Measurements from ENCODE around the gene SLA2.

Gene SLA2

DNA sequence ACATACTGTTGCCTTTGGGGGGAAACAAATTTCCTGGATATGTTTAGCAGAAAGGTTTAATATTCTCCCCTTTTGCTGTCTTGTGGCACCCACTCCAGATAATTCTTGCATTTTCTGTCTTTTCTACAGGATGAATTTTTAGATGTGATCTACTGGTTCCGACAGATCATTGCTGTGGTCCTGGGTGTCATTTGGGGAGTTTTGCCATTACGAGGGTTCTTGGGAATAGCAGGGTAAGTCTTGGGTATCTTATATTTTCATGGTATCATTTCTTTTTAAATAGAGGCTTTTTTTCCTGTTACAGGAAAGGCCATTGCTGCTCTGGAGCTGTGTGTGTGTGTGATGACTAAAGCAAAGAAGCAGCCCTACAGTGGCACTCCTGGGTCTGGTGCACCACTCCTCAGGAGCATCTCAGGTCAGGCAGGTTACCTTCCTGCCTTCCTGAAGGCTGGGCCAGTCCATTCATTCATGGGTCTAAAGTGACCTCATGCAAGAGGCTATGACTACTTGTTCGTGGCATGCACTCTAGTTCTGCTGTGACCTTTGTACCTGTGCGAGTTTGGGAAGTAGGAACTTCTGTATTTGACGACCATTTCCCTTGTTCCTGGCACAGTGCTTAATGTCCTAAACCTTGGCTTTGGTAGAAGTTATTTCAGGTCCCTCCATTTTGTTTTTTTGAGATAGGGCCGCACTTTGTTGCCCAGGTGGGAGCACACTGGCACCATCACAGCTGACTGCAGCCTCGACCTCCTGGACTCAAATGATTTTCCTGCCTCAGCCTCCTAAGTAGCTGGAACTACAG lies 38.2 kb downstream of the SLA2 start:
- FAIRE-seq, result no peak

DNA sequence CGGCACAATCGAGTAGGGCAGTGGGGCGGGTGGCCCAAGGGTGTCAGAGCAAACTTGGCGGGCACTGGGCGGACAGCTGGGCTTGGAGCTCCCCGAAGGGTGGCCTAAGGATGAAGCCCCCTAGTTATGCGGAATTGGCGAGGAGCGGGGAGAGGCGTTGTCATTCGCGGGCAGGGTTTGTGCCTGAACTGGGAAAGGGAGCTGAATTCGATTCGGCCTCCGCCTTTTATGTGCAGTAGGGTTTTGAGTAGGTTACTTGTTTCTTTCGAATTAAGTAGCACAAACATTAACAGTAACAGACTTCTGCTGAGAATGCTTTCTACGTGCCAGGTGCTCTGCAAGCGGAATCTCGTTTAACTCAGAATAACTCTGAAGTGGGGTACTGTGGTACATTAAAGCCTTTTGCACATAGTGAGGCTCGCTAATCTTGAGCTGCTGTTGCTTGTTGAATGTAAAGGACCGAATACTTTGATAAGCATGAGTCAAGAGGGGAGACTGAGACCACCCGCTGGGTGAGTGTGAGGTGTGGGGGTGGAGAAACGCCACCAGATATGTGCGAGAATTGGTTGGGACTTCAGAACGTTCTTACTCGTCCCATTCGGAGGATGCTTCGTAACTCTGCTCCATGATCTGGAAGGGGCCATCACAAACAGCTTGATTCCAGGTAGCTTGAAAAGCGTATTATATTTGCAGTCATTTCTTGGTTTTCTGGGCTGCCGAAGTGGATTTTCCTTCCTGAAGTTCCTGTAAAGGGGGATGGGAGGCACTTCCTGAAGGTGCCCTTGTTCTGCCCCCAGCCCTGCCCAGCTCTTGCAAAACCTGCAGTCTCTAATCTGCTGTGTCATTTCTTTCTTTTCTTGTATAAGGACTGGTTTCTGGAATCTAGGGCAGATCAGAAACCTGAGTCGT lies 39.6 kb downstream of the SLA2 start:
- no peak for FAIRE-seq

DNA sequence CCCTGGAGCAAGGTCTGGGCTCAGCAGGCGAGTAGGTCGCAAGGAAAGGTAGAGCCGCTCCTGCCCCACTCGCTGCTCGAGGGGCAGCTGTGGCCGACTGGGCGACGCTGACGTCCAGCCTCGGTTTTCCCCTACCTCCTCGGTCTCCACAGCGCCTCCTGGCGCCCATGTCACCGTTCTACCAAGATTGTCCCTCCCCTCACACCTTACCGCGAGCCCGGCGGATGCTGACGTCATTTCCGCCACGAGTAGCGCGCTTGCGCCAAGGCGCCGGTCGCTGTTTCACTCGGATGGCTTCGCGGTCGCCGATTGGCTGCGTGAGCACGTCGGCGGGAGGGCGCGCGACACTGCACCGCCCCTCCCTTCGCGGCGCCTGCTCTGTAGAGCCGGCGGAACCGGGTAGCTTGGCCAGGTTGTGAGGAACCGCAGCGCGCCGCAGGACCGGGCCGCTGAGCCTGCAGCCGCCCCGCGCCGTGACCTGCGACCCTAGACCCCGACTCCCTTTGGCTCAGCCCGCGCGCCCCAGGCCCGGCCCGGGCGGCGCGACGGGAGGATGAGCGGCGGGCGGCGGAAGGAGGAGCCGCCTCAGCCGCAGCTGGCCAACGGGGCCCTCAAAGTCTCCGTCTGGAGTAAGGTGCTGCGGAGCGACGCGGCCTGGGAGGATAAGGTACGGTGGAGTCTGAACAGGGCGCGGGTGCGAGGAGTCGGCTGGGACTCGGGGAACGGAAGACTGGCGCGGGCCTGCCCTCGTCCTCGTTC lies 40.4 kb downstream of the SLA2 start, which contains the start of gene RAB5IF:
Gene RAB5IF, plus strand, starts transcription at position 381 of the 759 bp plus-strand sequence. Its CDS starts 173 bp downstream, at position 554.
- FAIRE-seq, result peak; percentile 89

DNA sequence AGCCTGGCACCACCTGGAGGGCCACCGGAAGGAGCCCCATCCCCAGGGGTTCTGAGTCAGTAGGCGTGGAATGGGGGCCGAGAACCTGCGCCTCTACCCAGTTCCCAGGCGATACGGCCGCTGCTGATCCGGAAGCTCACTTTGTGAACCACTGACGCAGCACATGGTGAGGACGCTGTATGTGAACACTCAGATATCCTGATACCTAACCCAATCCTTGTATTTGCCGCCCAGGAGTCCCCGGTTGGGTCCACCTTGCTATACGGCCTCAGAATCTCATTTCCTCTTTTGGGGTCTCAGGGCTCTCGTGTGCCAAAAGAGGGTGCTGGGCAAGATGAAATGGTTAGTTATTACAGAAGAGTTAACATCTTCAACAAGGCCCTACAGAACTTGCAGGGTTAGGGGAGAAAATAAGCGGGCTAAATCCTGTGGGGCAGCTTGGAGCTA lies 41.0 kb downstream of the SLA2 start:
- no peak for FAIRE-seq

DNA sequence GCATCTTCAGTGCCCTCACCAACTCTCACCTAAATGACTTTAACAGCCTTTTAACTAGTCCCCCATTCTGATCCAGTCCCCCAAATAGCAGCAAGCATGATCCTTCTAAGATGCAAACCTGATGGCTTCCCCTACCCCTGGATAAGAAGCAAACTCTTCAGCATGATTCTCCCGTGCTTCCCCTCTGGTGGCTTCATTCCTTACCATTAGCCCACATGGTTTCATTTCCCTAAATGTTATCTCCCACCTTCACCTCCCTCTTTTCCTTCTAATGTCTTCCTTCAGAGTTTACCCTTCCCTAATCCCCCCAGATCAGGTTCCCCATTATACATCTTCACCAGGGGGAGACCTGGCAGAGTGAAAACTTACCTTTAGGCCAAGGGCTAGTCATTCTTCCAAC lies 44.5 kb downstream of the SLA2 start:
- FAIRE-seq, result no peak

DNA sequence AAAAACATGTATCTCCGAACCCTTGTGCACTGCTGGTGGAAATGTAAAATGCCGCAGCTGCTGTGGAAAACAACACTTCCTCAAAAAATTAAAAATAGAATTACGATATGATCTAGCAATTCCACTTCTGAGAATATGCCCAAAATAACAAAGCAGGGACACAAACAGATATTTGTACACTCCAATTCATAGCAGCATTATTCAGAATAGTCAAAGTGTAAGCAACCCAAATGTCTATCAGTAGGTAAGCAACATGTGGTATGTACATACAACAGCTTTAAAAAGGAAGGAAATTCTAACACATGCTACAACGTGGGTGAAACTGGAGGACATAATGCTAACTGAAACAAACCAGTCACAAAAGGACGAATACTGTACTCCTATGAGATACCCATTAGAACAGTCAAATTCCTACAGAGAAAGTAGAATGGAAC lies 46.1 kb downstream of the SLA2 start:
- FAIRE-seq, result no peak

DNA sequence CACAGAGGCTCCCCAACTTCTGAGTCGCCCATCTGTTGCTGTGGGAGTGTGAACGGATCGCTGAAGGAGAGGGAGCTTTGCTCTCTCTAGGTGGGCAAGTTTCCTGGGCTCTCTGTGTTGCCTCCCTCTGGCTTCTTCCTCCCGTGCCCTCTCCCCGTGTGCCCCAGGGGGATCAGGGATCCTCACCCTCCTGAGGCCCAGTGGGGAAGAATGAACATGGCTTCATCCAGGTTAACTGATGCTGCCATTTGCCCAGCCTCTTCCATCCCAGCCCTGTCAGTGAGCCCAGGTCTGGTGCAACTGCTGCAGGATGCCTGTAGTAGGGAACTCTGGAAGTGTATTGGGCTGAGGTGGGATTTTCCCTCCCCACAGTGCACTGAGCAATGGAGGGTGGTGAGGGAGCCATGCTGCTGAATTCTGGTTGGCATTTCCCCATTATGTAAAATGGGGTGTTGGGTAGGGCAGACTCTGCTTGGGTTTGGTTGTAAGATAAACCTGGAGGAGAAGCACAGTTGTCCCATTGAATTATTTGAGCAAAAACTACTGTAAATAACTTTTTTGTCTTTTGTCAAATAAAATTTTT lies 52.6 kb downstream of the SLA2 start:
- FAIRE-seq, result no peak

DNA sequence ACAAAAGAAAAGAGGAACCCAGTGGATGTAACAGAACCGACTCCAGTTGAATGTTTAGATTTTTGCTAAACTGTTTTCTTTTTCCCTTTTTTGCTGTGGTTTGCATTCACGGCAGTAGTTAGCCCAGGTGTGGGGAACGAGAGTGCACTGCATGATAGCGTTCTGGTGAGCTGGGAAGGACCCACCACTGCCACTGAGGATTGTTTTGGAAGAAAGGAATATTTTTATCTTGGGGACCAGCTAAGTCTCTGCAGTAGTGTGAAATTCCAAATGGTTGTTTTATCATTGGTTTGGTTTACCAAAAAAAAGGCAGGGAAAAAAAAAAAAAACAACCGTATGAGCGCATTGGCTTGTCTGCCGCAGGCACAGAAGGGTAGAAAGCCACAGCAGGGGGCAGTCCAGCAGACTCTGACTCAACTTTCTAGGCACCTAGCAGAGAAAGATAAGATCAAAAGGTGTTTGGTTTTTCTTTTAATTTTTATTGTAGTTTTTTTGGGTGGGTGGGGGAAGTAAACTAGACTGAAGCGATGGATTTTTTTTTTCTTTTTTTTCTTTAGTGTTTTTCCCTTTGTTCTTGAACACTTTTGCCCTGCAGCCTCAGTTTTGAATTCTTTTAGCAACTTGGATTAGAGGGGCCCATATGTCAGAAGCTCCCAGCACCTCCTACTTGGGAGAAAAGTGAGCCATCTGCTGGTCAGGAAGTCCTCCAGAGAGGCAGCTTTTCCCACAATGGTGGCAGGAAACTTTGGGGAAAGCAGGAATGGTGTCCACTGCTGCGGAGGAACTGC lies 53.9 kb downstream of the SLA2 start:
- peak; percentile 45 for FAIRE-seq

DNA sequence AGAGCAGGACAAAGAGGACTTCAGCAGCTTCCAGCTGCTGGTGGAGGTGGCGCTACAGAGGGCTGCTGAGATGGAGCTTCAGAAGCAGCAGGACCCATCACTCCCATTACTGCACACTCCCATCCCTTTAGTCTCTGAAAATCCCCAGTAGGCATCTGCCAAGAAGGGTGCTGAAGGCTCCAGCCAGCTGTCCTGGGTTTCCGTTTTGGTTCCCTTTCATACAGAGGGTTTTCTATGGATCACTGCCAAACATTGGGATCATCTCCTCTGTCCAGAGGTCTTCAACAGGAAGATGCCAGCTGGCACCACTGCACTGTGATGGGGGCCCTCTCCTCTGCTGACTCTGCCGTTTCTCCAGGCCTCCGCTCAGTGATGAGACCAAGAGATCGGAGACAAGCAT lies 54.7 kb downstream of the SLA2 start:
- no peak for FAIRE-seq

DNA sequence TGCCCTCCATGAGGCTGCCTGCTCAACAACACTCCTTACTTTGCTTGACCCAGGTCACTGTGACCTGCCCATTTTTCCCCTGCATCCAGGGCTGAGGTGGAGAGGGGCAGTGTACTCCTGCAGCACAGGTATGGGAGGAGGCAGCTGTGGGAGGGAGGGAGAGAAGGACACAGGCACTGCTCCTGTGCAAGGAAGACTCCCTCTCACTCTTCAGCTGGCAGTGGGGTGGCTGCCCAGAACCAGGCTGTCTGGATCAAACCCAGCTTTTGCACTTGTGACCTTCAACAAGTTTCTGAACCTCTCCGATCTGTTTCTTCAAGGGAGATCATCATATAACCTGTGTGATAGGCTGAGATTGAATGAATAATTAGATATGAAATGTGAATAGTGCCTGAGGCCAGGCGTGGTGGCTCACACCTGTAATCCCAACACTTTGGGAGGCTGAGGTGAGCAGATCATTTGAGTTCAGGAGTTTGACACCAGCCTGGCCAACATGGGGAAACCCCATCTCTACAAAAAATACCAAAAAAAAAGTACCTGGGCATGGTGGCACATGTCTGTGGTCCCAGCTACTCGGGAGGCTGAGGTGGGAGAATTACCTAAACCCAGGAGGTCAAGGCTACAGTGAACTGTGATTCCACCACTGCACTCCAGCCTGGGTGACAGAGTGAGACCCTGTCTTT lies 58.5 kb downstream of the SLA2 start:
- no peak for FAIRE-seq

DNA sequence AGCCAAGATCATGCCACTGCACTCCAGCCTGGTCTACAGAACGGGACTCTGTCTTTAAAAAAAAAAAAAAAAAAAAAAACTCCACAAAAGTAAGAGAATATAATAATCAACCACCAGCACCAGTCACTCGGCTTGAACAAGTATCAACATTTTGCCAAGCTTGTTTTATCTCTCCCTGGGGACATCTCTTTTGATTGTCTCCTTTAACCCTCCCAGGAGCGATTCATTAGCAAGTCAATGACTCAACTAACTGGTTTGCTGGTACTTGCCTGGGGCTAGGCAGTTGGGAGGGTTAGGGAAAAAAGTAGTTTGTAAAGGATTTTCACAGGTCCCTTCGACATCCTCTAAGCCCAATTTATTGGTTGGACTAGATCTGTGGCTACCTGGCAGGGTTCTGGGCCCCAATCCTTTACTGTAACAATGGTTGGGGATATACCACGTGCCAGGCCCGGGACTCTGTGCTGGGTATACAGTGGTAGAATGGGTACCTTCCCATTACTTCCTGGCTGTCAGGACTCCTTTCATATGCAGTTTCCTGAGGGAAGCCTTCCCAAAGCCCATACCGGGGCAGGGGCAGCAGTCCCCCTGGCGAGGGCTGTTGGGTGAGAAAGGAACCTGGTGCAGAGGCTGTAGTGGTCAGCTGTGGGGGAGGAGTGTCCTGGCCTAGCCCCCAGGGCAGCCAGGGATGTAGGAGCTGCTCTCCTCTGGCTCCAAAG lies 60.4 kb downstream of the SLA2 start:
- no peak for FAIRE-seq

DNA sequence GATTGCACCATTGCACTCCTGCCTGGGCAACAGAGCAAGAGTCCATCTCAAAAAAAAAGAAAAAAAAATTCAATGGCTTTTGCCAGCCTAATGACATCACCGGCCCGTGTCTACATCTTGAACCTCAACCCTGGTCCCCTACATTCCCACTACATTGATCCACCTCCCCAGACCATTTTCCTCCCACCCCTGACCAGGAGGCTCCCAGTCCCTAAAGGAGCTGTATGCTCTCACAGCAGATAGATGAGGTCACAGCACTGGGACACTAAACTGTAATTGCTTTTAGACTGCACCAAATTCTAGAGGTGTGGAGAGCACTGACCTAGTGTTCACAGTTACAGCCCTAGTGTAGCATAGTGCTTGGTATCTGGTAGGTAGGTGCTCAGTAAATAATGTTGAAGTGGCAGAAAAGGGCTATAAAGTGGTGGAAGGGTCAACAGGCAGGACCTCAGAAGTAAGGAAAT lies 61.9 kb downstream of the SLA2 start:
- FAIRE-seq, result no peak

DNA sequence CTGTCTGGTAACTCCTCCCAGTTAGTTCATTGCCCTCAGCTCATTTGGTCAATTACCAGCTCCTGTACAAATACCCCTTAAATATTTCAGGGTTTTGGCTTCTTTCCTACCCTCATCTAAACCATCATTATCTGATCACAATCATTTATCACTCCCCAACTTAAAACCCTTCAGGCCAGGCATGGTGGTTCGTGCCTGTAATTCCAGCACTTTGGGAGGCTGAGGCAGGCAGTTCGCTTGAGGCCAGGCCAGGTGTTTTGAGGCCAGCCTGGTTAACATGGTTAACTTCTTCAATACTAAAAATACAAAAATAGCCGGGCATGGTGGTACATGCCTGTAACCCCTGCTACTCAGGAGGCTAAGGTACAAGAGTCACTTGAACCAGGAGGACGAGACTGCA lies 63.2 kb downstream of the SLA2 start:
- no peak for FAIRE-seq

DNA sequence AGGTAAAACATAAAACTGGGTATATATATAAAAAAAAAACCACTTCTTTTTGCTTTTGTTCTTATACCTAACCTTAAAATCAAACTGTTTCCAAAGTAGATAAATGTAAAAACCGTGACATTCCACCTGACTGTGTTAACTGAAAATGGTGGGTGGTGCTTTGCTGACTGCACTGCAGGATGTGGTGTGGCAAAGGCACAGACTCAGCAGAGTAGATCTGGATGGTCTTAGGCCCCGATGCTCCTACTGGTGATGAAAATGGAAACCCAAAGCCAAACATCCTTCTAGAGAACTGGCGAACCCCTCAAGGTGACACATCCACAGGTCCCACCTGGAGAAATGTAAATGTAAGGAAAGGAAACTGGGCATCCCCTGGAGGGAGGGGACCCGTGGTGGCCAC lies 63.7 kb downstream of the SLA2 start:
- no peak for FAIRE-seq

DNA sequence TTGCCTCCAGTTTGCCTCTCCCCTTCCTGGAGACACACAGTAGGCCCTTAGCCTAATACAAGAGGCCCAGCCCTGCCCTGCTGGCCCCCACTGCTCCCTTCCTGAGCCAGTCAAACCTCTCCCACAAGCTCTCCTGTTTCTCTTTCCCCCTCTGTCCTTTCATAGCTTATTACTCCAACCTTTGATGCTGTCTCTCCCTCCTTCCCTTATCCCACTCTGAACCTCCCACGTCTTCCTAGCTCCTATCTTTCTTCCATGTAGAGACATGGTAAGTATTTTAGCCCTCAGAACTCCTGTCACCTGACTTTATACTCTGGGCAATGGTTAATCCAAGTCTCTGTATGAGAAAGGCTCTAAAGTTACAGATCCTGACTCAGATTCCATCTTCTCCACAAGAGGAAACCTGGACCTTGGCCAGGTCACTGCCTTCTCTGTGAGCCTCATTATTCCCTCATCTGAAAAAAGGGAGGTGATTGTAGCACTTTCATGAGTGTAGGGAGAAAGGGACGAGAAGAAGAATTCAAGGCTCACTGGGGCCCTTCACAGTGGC lies 65.9 kb downstream of the SLA2 start:
- FAIRE-seq, result no peak

DNA sequence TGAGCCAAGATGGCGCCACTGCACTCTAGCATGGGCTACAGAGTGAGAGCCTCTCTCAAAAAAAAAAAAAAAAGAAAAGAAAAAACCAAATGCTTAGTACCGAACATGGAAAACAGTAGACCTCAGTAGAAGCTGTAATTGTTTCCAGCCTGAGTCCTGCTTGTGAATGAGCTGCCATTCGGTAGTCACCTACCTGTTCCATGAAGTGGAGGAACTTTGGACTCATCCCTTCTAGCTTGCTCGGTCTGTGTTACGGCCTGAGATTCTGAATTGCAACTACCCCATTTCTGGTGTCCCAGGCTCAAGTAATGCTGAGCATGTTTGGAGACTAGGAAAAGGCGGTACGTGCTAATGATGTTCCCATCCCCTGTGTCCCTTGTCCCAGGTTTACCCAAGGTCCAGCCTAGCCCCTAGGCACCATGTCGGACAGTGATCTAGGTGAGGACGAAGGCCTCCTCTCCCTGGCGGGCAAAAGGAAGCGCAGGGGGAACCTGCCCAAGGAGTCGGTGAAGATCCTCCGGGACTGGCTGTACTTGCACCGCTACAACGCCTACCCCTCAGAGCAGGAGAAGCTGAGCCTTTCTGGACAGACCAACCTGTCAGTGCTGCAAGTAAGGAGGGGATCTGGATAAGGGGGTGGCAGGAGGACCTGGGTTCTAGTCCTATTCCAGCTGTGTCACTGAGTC lies 67.5 kb downstream of the SLA2 start:
- FAIRE-seq, result no peak

DNA sequence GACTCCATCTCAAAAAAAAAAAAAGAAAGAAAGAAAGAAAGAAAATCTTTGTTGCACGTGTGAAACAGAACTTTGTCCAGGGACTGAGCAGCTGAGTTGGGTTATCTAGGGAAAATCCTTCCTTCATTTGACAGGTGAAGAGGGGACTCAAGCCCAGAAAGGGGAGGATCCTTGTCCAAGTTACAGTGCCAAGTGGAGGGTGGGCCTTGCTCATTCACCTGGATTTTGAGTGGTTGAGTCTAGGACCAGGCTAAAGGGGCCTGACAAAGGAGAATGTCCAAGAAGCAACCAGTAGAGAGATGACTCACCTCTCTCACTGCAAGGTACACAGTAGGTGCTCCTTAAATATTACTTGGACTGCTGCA lies 69.9 kb downstream of the SLA2 start:
- no peak for FAIRE-seq

DNA sequence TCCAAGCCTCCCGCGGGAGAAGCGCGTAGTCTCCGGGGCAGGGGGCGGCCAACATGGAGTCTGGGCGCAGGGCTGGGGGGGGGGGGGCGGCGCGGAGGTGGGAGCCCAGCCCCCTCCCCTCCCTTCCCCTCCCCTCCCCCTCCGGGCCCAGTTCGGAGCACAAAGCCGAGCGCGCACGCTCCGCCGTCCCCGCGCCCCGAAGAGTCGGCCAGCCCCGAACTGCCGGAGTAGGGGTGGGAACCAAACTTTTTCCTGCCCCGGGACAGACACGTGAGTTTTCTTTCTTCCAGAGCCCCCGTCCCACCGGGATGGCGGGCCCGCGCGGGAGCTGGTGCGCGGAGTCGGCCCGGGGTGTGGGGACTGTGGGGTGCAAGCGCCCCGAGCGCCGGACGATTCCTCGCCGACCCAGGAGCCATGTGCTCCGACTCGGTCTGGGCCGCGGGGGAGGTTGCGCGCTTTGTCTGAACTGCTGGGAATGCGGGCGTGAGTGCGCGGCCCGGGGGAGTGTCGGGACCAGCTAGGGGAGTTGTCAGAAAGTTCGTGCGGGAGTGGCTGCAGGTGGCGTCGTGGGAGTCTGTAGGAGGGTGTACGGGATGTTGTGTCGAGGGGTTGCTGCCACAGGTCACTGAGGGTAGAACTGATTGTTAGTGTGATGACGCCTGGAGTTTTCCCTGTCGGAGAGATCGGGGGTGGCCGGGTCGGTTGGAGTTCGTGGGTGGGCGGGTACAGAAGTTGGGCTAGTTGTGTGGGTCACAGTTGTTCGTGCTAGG lies 71.4 kb downstream of the SLA2 start:
- FAIRE-seq, result no peak

Measured in endometrium (tissue), 2 donors.